T47D (cell line): ENCODE data around the gene TMEM266.

Experiments
- DNase-seq, 2 experiments: peaks; one replicate each; pipeline versions ENCODE4 v3.0.0 to v3.0.0-alpha.2; 2011 to 2012; ENCODE audit warnings: low read depth in 1 of 2, low spot score in 1 of 2
- JUND ChIP-seq: IDR thresholded peaks from 2 replicates; pipeline ENCODE4 v1.6.1; 2012; ENCODE audit warnings: low read depth
- in situ Hi-C: cut with HindIII; loops from 2 replicates; pipeline ENCODE4 v1.10.0; 2016; ENCODE audit warnings: low sequenced_read_pairs, low pct_unique_long_range_greater_than_20kb

TMEM266 gene

GRCh38 chr15:76116138-76116885, 56.5 kb downstream of the TMEM266 start:
- in situ Hi-C loops, result no loop called here
- DNase-seq, result peak in 1 of 2 experiments; percentile 58
- TF ChIP-seq JUND, result no peak

- no peak for DNase-seq
- in situ Hi-C loops, result no loop called here
- no peak for TF ChIP-seq JUND
These were observed 57.4 kb downstream of the TMEM266 start for GRCh38 chr15:76117181-76117580.

- no peak for DNase-seq
- in situ Hi-C loops, result no loop called here
- TF ChIP-seq JUND, result no peak
These were observed 59.0 kb downstream of the TMEM266 start for GRCh38 chr15:76118767-76119166.

- no peak for DNase-seq
- in situ Hi-C loops, result no loop called here
- TF ChIP-seq JUND, result no peak
These were observed 63.2 kb downstream of the TMEM266 start for GRCh38 chr15:76123031-76123430.

- TF ChIP-seq JUND, result no peak
- in situ Hi-C loops, result no loop called here
These were observed 67.4 kb downstream of the TMEM266 start for GRCh38 chr15:76127169-76127568.

GRCh38 chr15:76127880-76128279, 68.1 kb downstream of the TMEM266 start:
- no peak for DNase-seq
- in situ Hi-C loops, result no loop called here
- TF ChIP-seq JUND, result no peak

More at GRCh38 chr15:76127169-76127568, 67.4 kb downstream of the TMEM266 start:
- DNase-seq, result no peak

- in situ Hi-C loops, result no loop called here
- DNase-seq, result no peak
These were observed 74.8 kb downstream of the TMEM266 start for GRCh38 chr15:76134537-76134936.

GRCh38 chr15:76135516-76135915, 75.7 kb downstream of the TMEM266 start:
- no peak for TF ChIP-seq JUND
- in situ Hi-C loops, result no loop called here
- no peak for DNase-seq

More at GRCh38 chr15:76134537-76134936, 74.8 kb downstream of the TMEM266 start:
- TF ChIP-seq JUND, result no peak

GRCh38 chr15:76138436-76138835, 78.7 kb downstream of the TMEM266 start:
- in situ Hi-C loops, result no loop called here
- DNase-seq, result no peak
- no peak for TF ChIP-seq JUND

GRCh38 chr15:76139368-76140073, 79.7 kb downstream of the TMEM266 start:
- in situ Hi-C loops, result no loop called here
- no peak for TF ChIP-seq JUND
- DNase-seq, result peak; percentile 70 to 82

- TF ChIP-seq JUND, result no peak
- no peak for DNase-seq
- in situ Hi-C loops, result no loop called here
These were observed 80.3 kb downstream of the TMEM266 start for GRCh38 chr15:76140074-76140464.

- in situ Hi-C loops, result no loop called here
- no peak for TF ChIP-seq JUND
These were observed 87.0 kb downstream of the TMEM266 start for GRCh38 chr15:76146812-76147211.

GRCh38 chr15:76147906-76148570, 88.3 kb downstream of the TMEM266 start:
- DNase-seq, result peak; percentile 43 to 49
- no peak for TF ChIP-seq JUND
- in situ Hi-C loops, result no loop called here

More at GRCh38 chr15:76146812-76147211, 87.0 kb downstream of the TMEM266 start:
- no peak for DNase-seq
